ENCODE data around the gene ABCA7.

The ABCA7 gene

DNA sequence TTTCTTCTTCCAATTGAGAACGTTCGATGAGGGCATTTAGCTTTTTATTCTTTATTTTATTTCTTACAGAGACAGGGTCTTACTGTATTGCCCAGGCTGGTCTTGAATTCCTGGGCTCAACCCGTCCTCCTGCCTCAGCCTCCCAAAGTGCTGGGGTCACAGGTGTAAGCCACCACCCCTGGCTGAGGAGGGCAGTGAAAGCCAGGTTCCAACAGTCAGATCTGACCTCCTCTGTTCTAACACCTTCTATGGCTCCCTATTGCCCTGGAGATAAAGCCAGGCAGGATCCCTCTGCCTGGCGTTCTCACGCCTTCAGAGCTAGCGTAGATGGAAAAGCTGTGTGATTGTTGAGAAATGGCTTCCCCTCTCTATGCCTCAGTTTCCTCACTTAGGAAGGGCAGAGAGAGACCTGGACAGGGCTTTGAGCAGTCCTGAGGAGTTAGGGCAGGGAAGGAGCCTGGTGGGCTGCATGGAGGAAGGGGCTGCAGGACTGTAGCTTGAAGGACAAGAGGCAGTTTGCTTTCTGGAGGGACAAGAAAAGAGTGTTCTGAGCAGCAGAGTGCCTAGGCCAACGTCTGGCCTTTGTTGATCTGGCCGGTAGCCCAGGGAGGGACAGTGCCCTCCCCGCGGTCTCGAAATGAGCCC, 32.6 kb downstream of the ABCA7 start:
- no peak for DNase-seq (ENCODE audit: low read depth)

- no peak for DNase-seq (ENCODE audit: low read depth)
Observed at GRCh38 chr19:1073063-1073955, 33.4 kb downstream of the ABCA7 start.

- no peak for DNase-seq (ENCODE audit: low read depth)
Observed at GRCh38 chr19:1073956-1074517, 34.1 kb downstream of the ABCA7 start.

DNA sequence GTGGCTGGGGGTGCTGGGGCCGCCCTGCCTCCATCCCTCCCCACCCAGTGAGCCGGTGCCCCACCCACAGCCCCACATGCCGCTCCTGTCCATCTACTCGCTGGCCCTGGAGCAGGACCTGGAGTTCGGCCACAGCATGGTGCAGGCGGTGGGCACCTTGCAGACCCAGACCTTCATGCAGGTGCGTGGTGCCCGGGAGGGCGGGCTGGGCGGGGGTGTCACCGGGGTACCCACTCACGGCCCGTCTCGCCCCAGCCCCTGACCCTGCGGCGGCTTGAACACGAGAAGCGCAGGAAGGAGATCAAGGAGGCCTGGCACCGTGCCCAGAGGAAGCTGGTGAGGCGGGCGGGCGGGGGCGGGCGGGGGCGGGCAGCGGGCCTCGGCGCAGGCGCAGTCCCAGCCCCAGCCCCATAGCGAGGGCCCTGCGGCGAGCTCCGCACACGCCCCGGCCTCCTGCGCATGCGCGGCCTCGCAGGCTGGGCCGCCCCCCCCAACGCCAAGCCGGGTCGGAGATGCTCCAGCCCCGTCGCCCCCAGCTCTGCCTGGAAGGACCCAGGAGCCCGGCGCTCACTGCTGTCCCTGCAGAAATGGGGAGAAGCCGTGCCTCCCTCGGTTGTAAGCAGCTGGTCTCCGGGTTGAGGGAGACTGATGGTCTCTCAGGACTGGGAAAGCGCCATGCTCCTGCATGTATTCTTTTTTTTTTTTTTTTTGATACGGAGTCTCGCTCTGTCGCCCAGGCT, 34.8 kb downstream of the ABCA7 start:
- DNase-seq (ENCODE audit: low read depth): peak; percentile 73

DNA sequence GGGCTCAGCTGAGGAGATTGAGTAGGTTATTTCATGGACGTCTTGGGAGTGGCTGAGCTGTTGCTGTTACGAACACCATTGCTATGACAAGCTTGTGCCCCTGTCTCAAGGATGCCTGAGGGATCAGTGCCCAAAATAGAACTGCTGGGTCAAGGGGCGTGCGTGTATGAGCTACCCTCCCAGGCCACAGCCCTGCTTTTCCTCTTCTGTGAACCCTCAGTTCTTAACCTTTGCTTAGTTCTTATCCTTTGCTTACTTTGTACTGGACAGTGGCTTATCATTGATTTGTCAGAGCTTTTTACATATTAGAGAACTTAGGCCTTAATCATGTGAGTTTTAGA, 36.1 kb downstream of the ABCA7 start:
- DNase-seq (ENCODE audit: low read depth): no peak

- DNase-seq (ENCODE audit: low read depth): peak; percentile 89
Observed at GRCh38 chr19:1076951-1077350, 37.0 kb downstream of the ABCA7 start.

GRCh38 chr19:1079566-1080111, 39.7 kb downstream of the ABCA7 start:
- no peak for DNase-seq (ENCODE audit: low read depth)

GRCh38 chr19:1080360-1081161, 40.7 kb downstream of the ABCA7 start:
- no peak for DNase-seq (ENCODE audit: low read depth)

GRCh38 chr19:1081301-1082164, 41.6 kb downstream of the ABCA7 start:
- no peak for DNase-seq (ENCODE audit: low read depth)

- DNase-seq (ENCODE audit: low read depth): no peak
Observed at GRCh38 chr19:1082165-1082927, 42.4 kb downstream of the ABCA7 start.

- no peak for DNase-seq (ENCODE audit: low read depth)
Observed at GRCh38 chr19:1082928-1083816, 43.3 kb downstream of the ABCA7 start.

DNA sequence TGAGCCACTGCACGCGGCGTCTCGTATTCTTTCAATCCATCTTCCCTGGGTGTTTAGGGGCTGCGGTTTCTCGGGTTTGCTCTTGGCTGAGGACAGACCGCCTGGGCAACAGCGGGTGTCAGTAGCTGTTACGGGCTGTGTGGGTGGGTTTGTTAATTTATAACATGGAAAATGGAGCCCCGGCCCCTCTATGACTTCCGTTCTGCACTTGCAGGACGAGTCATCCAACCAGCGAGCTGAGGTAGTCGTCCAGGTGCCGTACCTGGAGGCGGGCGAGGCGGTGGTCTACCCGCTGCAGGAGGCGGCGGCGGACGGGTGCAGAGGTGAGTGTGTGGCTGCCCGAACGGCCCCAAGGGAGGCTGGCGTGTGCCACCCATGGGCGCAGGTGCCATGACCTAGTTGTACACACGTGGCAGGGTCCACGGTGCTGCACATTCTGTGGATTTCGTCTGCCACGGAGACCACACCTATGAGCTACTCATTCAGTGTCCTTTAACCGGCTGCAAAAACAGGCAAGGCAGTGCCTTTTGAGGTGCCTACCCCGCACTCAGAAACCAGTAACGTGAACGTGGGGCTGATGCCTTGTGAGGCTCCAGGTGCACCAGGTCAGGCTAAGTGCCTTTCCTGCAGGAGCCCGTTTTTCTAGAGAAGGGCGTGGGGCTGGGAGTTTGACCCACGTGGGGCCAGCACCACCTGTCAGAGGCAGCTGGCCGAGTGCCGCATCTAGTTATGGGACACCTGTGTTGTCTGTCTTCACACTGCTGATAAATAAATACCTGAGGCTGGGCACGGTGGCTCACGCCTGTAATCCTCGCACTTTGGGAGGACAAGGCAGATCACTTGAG, 44.3 kb downstream of the ABCA7 start:
- DNase-seq (ENCODE audit: low read depth): no peak

- DNase-seq (ENCODE audit: low read depth): no peak
Observed at GRCh38 chr19:1085053-1085658, 45.2 kb downstream of the ABCA7 start.

DNA sequence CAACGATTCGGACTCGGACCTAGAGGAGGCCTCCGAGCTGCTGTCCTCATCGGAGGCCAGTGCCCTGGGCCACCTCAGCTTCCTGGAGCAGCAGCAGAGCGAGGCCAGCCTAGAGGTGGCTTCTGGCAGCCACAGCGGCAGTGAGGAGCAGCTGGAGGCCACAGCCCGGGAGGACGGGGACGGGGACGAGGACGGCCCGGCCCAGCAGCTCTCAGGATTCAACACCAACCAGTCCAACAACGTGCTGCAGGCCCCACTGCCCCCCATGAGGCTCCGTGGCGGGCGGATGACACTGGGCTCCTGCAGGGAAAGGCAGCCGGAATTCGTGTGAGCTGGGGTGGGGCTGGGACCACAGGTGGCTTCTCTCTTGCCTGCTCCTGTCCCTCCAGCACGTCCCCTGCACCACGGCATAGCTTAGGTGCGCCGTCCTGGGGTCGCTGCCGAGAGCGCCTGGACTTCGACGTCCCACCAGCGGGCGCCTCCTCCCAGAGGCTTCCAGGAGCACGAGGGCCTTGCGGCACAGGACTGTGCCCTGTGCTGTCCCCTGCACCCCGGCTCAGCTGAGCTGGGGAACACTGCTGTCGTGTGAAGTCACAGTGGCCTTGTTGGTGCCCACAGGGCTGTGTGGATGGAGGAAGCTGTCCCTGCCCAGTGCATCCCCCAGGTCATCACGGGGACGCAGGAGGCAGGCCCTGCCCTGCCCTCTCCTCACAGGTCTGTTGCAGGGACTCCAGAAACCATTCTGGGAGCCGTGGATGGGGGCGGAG, 46.0 kb downstream of the ABCA7 start:
- no peak for DNase-seq (ENCODE audit: low read depth)

DNA sequence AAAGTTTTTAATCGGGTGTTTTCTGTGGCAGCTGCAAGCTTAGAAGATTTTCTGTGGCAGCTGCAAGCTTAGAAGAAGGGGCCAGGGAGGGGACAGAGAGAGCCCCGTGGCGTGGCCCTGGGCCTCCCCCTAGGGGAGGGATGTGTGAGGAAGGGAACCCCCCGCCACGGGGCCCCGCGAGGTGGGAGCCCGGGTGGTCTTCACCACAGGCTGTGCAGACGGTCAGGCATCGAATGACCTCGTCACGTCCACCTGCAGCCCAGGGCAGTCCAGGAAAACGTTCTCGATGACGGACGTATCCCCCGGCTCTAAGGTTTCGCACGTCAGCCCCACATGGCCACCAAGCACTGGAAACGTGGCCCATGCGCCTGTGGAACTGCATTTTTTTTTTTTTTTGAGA, 46.7 kb downstream of the ABCA7 start:
- DNase-seq (ENCODE audit: low read depth): no peak

DNA sequence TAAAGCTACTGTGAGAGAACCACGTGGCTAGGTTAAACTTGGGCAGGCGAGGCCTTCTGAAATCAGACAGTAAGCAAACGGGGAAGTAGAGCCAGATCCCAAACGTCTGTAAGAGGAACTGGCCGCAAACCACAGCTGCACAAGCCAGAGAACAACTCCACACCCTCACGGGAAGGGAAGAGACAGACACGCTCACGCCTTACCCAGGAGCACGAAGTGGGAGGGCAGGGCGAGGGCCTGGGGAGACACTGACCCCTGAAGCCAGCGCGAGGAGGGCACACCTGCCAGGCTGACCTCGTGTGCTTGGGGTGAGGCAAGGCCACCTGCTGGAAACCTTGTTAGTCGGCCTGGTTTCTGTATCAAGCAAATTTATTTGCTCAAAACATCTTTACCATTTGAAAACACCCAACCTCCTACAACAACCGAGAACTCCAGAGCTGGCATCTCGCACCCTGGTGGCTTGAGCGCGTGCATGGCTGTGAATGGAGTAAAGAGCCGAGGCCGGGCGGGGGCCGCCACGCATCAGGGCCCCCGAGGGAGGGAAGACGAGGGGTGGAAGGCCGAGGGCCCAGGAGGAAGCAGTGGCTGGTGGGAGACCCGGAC, 48.0 kb downstream of the ABCA7 start:
- no peak for DNase-seq (ENCODE audit: low read depth)
